ENCODE results near the gene DENND6B. TPM values are rescaled to one million over a fixed set of nuclear protein-coding genes. Genes with fewer than 3 reads are reported as not detected.

Gene DENND6B
- total RNA-seq, 1 experiment from 2014 or later: 11.0 TPM

DNA sequence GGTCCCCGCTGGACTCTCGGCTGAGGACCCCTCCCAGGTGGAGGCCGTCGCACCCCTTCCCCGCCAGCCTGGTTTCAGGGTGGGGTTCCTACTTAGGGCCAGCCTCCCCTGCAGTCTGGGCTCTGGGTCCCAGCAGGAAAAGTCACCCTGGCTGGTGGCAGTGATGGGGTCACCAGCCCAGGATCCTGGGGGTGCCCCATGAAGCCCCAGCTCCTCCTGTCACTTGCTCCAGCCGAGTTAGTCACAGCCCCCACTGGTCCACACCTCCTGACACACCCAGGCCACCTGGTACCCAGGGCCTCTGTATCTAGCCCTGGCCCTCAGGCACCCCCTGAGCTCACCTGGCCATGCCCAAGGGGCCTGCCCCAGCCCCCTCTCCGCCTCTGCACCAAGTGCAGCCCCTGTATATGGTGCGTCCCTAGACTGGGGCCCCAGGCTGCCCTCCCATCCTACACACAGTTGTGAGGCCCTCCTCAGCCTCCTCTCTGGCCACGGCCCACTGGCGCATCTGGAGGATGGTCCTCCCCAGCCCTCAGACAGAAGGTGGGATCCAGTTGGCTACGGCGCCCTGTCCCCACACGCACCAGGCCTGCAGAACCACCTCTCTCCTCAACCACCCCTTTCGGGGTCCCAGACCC lies 26.1 kb downstream of the DENND6B start:
- TF ChIP-seq ATF3 (IDR thresholded peaks at IDR 0.05) (no peak), YY1 (IDR thresholded peaks at IDR 0.05; ENCODE audit: extremely low read depth, insufficient replicate concordance, low read depth, low read length) (no peak), CEBPB (IDR thresholded peaks at IDR 0.05; ENCODE audit: low read depth) (no peak), TCF7L2 (IDR thresholded peaks at IDR 0.05; ENCODE audit: borderline replicate concordance, extremely low read depth, insufficient read depth, insufficient read length) (no peak), SIN3A (IDR thresholded peaks at IDR 0.05; ENCODE audit: low read depth) (no peak), EZH2phosphoT487 (IDR thresholded peaks at IDR 0.05; ENCODE audit: borderline replicate concordance) (no peak), POLR2A (IDR thresholded peaks at IDR 0.05; ENCODE audit: borderline replicate concordance, extremely low read depth, insufficient read depth, insufficient read length) (no peak), RAD21 (IDR thresholded peaks at IDR 0.05; ENCODE audit: low read depth) (no peak), POLR2AphosphoS5 (IDR thresholded peaks at IDR 0.05; ENCODE audit: low read depth, low read length) (no peak), MAX (IDR thresholded peaks at IDR 0.05) (no peak), JUND (IDR thresholded peaks at IDR 0.05) (no peak), CBX3 (IDR thresholded peaks at IDR 0.05; ENCODE audit: low read depth) (no peak), FOSL1 (IDR thresholded peaks at IDR 0.05; ENCODE audit: low read depth) (no peak), ELF1 (IDR thresholded peaks at IDR 0.05; ENCODE audit: borderline replicate concordance, low read depth) (no peak), ZNF274 (IDR thresholded peaks at IDR 0.05; ENCODE audit: low read depth, low read length) (no peak), ZFX (IDR thresholded peaks at IDR 0.05) (no peak), SP1 (IDR thresholded peaks at IDR 0.05; ENCODE audit: low read depth) (no peak), ZBTB33 (IDR thresholded peaks at IDR 0.05; ENCODE audit: extremely low read depth, insufficient replicate concordance, low read length) (no peak)
- TF ChIP-seq, protein P1, sequence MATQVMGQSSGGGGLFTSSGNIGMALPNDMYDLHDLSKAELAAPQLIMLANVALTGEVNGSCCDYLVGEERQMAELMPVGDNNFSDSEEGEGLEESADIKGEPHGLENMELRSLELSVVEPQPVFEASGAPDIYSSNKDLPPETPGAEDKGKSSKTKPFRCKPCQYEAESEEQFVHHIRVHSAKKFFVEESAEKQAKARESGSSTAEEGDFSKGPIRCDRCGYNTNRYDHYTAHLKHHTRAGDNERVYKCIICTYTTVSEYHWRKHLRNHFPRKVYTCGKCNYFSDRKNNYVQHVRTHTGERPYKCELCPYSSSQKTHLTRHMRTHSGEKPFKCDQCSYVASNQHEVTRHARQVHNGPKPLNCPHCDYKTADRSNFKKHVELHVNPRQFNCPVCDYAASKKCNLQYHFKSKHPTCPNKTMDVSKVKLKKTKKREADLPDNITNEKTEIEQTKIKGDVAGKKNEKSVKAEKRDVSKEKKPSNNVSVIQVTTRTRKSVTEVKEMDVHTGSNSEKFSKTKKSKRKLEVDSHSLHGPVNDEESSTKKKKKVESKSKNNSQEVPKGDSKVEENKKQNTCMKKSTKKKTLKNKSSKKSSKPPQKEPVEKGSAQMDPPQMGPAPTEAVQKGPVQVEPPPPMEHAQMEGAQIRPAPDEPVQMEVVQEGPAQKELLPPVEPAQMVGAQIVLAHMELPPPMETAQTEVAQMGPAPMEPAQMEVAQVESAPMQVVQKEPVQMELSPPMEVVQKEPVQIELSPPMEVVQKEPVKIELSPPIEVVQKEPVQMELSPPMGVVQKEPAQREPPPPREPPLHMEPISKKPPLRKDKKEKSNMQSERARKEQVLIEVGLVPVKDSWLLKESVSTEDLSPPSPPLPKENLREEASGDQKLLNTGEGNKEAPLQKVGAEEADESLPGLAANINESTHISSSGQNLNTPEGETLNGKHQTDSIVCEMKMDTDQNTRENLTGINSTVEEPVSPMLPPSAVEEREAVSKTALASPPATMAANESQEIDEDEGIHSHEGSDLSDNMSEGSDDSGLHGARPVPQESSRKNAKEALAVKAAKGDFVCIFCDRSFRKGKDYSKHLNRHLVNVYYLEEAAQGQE (IDR thresholded peaks at IDR 0.05; ENCODE audit: low read depth): no peak
- TF ChIP-seq, protein P2, sequence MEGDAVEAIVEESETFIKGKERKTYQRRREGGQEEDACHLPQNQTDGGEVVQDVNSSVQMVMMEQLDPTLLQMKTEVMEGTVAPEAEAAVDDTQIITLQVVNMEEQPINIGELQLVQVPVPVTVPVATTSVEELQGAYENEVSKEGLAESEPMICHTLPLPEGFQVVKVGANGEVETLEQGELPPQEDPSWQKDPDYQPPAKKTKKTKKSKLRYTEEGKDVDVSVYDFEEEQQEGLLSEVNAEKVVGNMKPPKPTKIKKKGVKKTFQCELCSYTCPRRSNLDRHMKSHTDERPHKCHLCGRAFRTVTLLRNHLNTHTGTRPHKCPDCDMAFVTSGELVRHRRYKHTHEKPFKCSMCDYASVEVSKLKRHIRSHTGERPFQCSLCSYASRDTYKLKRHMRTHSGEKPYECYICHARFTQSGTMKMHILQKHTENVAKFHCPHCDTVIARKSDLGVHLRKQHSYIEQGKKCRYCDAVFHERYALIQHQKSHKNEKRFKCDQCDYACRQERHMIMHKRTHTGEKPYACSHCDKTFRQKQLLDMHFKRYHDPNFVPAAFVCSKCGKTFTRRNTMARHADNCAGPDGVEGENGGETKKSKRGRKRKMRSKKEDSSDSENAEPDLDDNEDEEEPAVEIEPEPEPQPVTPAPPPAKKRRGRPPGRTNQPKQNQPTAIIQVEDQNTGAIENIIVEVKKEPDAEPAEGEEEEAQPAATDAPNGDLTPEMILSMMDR (IDR thresholded peaks at IDR 0.05 in 2 of 3, conservative IDR thresholded peaks at IDR 0.05 in 1 of 3; ENCODE audit: borderline replicate concordance in 1 of 3, insufficient read depth in 1 of 3, low read depth in 2 of 3, low read length in 2 of 3): no peak
- POLR2A ChIA-PET: no interaction called here
- Histone ChIP-seq H3K4me1 (ENCODE audit: control insufficient read depth in 1 of 2, insufficient read depth in 2 of 2, low read length in 2 of 2) (peaks cover 73 to 99% of the 10 kb centered on the region in 2 experiments), H4K20me1 (ENCODE audit: insufficient read depth) (no peaks in the 10 kb centered on the region), H3K36me3 (ENCODE audit: control insufficient read depth in 1 of 2, insufficient read depth in 2 of 2, low read length in 2 of 2) (0 out of 4 replicates have a peak, but pooled peaks cover 0 to 2% of the 10 kb centered on the region in 2 experiments), H3K9me2 (ENCODE audit: insufficient read depth) (no peaks in the 10 kb centered on the region), H2AFZ (ENCODE audit: low read depth, low read length, poor library complexity, severe bottlenecking) (no peak overlapping the region), H3K9ac (ENCODE audit: low read length) (peak overlapping the region; percentile 80), H3K9me3 (ENCODE audit: control insufficient read depth in 1 of 2, insufficient read depth in 1 of 2, low read depth in 1 of 2, low read length in 2 of 2) (no peaks in the 10 kb centered on the region), H3K4me3 (replicated peaks in 1 of 2; ENCODE audit: low read depth in 1 of 2, low read length in 2 of 2) (peak overlapping the region; percentile 46 to 64), H3K27me3 (ENCODE audit: insufficient read depth, low read length) (no peaks in the 10 kb centered on the region), H3K79me2 (ENCODE audit: insufficient read depth, low read length) (peaks cover 99% of the 10 kb centered on the region), H3K4me2 (ENCODE audit: low read length) (peak overlapping the region; percentile 98), H3K27ac (ENCODE audit: low read depth, low read length) (peak overlapping the region; percentile 95)
- DNase-seq (ENCODE audit: low read depth, low spot score): no peak
- CTCF ChIA-PET: interaction anchor here (1.6 kb wide), 1 partner anchor 41 kb away, joined by 5 read pairs; no protein-coding TSS in a partner anchor
- RAD21 ChIA-PET (ENCODE audit: low non-redundant PET in 1 of 2, low total read pairs in 2 of 2, uncharacterized antibody in 2 of 2, unreplicated experiment in 2 of 2): interaction anchor here in 1 of 2 experiments (0.7 kb wide), 1 partner anchor 25 kb away, joined by 3 read pairs; no protein-coding TSS in a partner anchor
- ATAC-seq: no peak
- intact Hi-C loops (cut with micrococcal nuclease): no loop called here
- no TSS peak for BruUV-seq (replicated peaks)
